WTC11 (cell line): ENCODE data around the gene GGCT. TPM values are rescaled to one million over a fixed set of nuclear protein-coding genes. Genes with fewer than 3 reads are reported as not detected.

ENCODE experiments used
- ATAC-seq: fragments of 200-7000 bp; cut with Tn5 transposase; 2 replicates; pipeline ENCODE4 v1.10.0; 2021; ENCODE audit warnings: mild to moderate bottlenecking, moderate library complexity
- Bru-seq: library from RNA; stranded (reverse); fragments of 400-500 nt; gene quantifications from one replicate; lab custom pipeline; 2021; lab: Mats Ljungman, UMichigan
- CTCF ChIA-PET: fragments of 300-600 bp; sonication (Branson Sonifier 250); formaldehyde crosslinking; loops from one replicate; lab custom pipeline; 2021; ENCODE audit warnings: antibody characterized with exemption; lab: Charles Lee
- POLR2A ChIA-PET: fragments of 350-600 bp; sonication (Branson Sonifier 250); formaldehyde crosslinking; loops from one replicate; lab custom pipeline; 2021; ENCODE audit warnings: antibody characterized with exemption; lab: Charles Lee
- DNase-seq: peaks from one replicate; pipeline ENCODE4 v3.0.0; 2021; ENCODE audit warnings: low spot score
- H3K27ac Mint-ChIP-seq: 2 replicates; pipeline ENCODE4 v1.8.0; 2021; ENCODE audit warnings: mixed read lengths
- H3K27me3 Mint-ChIP-seq: 2 replicates; pipeline ENCODE4 v1.8.0; 2021; ENCODE audit warnings: low read depth, mild to moderate bottlenecking, moderate library complexity, mixed read lengths
- H3K36me3 Mint-ChIP-seq: 2 replicates; pipeline ENCODE4 v1.8.0; 2021; ENCODE audit warnings: mixed read lengths
- H3K4me1 Mint-ChIP-seq: 2 replicates; pipeline ENCODE4 v1.8.0; 2022; ENCODE audit warnings: mixed read lengths
- H3K4me3 Mint-ChIP-seq: 2 replicates; pipeline ENCODE4 v1.8.0; 2021; ENCODE audit warnings: mild to moderate bottlenecking, moderate library complexity, mixed read lengths
- H3K9me3 Mint-ChIP-seq: 2 replicates; pipeline ENCODE4 v1.8.0; 2021; ENCODE audit warnings: mixed read lengths
- ARID4B ChIP-seq: sonication (generic); formaldehyde crosslinking; IDR thresholded peaks from 2 replicates; pipeline ENCODE4 v1.8.0; 2023; ENCODE audit warnings: missing genetic modification reagents, mild to moderate bottlenecking, borderline replicate concordance
- ATF1 ChIP-seq: sonication (generic); formaldehyde crosslinking; IDR thresholded peaks from 2 replicates; pipeline ENCODE4 v1.8.1; 2023; ENCODE audit warnings: mild to moderate bottlenecking, moderate library complexity, missing genetic modification reagents
- ATF3 ChIP-seq: sonication (generic); formaldehyde crosslinking; conservative IDR thresholded peaks from 2 replicates; pipeline ENCODE4 v1.8.1; 2022; ENCODE audit warnings: mild to moderate bottlenecking, missing genetic modification reagents
- CBFB ChIP-seq: sonication (generic); formaldehyde crosslinking; IDR thresholded peaks from 2 replicates; pipeline ENCODE4 v1.8.1; 2022; ENCODE audit warnings: mild to moderate bottlenecking, low read depth, missing genetic modification reagents
- CREB1 ChIP-seq: sonication (generic); formaldehyde crosslinking; IDR thresholded peaks from 2 replicates; pipeline ENCODE4 v1.8.0; 2023; ENCODE audit warnings: mild to moderate bottlenecking, missing genetic modification reagents
- EMX1 ChIP-seq: fragments of 250-450 bp; sonication (Bioruptor Pico); IDR thresholded peaks from 2 replicates; pipeline ENCODE4 v1.8.0; 2021; ENCODE audit warnings: mild to moderate bottlenecking
- GABPB1 ChIP-seq: sonication (generic); formaldehyde crosslinking; IDR thresholded peaks from 2 replicates; pipeline ENCODE4 v1.8.1; 2023; ENCODE audit warnings: mild to moderate bottlenecking, missing genetic modification reagents
- JAZF1 ChIP-seq: fragments of 250-450 bp; sonication (Bioruptor Pico); IDR thresholded peaks from 2 replicates; pipeline ENCODE4 v1.9.0; 2021; ENCODE audit warnings: moderate library complexity, mild to moderate bottlenecking, inconsistent platforms
- JUN ChIP-seq: sonication (generic); formaldehyde crosslinking; IDR thresholded peaks from 2 replicates; pipeline ENCODE4 v1.8.0; 2023; ENCODE audit warnings: mild to moderate bottlenecking, missing genetic modification reagents
- NFATC4 ChIP-seq: fragments of 250-450 bp; sonication (Bioruptor Pico); IDR thresholded peaks from 2 replicates; pipeline ENCODE4 v1.9.0; 2021; ENCODE audit warnings: mild to moderate bottlenecking
- NFE2L1 ChIP-seq: sonication (generic); formaldehyde crosslinking; IDR thresholded peaks from 2 replicates; pipeline ENCODE4 v1.8.1; 2023; ENCODE audit warnings: missing genetic modification reagents
- PREB ChIP-seq: sonication (generic); formaldehyde crosslinking; IDR thresholded peaks from 2 replicates; pipeline ENCODE4 v1.8.1; 2022; ENCODE audit warnings: mild to moderate bottlenecking, missing genetic modification reagents, moderate library complexity, borderline replicate concordance
- PRRX2 ChIP-seq: fragments of 250-450 bp; sonication (Bioruptor Pico); IDR thresholded peaks from 2 replicates; pipeline ENCODE4 v1.8.0; 2021; ENCODE audit warnings: mild to moderate bottlenecking
- RORB ChIP-seq: fragments of 250-450 bp; sonication (Bioruptor Pico); IDR thresholded peaks from 2 replicates; pipeline ENCODE4 v1.9.0; 2021; ENCODE audit warnings: mild to moderate bottlenecking
- SMAD4 ChIP-seq: sonication (generic); formaldehyde crosslinking; IDR thresholded peaks from 2 replicates; pipeline ENCODE4 v1.8.0; 2022; ENCODE audit warnings: mild to moderate bottlenecking, missing genetic modification reagents
- ZNF219 ChIP-seq: sonication (generic); formaldehyde crosslinking; IDR thresholded peaks from 2 replicates; pipeline ENCODE4 v1.8.0; 2023; ENCODE audit warnings: missing genetic modification reagents, mild to moderate bottlenecking, borderline replicate concordance
- ZNF425 ChIP-seq: fragments of 250-450 bp; sonication (Bioruptor Pico); conservative IDR thresholded peaks from 2 replicates; pipeline ENCODE4 v1.9.0; 2021; ENCODE audit warnings: mild to moderate bottlenecking
- ZNF512 ChIP-seq: sonication (generic); formaldehyde crosslinking; IDR thresholded peaks from 2 replicates; pipeline ENCODE4 v1.8.1; 2022; ENCODE audit warnings: missing genetic modification reagents, borderline replicate concordance
- ZSCAN18 ChIP-seq: fragments of 250-450 bp; sonication (Bioruptor Pico); IDR thresholded peaks from 2 replicates; pipeline ENCODE4 v2.1.2; 2022; ENCODE audit warnings: mild to moderate bottlenecking, moderate library complexity
- long read RNA-seq, 3 experiments: library from RNA in 1 of 3; library from capped mRNA in 1 of 3; library from polyadenylated mRNA in 1 of 3; unstranded in 2 of 3; stranded (forward) in 1 of 3; transcript quantifications; one replicate each; pipeline ENCODE4 v2.0.0, GENCODE V29; 2021
- total RNA-seq: library from RNA; stranded (reverse); gene quantifications from 3 replicates; pipeline ENCODE4 v1.2.3, GENCODE V29; 2021

GGCT gene
- 95.4 to 106 TPM (median 101 TPM) in 3 replicates for total RNA-seq
- percentile 97 among the genes with signal in this experiment for Bru-seq, nascent RNA
- long read RNA-seq, experiment 1, transcript GGCT-202 (4 exons, 1,173 nt): major isoform, 114 of 196 reads
- long read RNA-seq, experiment 1, transcript GGCT-207 (3 exons, 1,012 nt): minor isoform, 56 of 196 reads
- long read RNA-seq, experiment 1, transcript GGCT-208 (4 exons, 784 nt): minor isoform, 7 of 196 reads
- long read RNA-seq, experiment 1, partial matches to known transcripts: 7 of 196 reads
- long read RNA-seq, experiment 1, other reads (novel, unspliced or antisense): 9 of 196 reads
- long read RNA-seq, experiment 2, transcript GGCT-207 (3 exons, 1,012 nt): minor isoform, 69 of 212 reads
- long read RNA-seq, experiment 2, transcript GGCT-202 (4 exons, 1,173 nt): major isoform, 115 of 212 reads
- long read RNA-seq, experiment 2, partial matches to known transcripts: 1 of 212 reads
- long read RNA-seq, experiment 2, other reads (novel, unspliced or antisense): 23 of 212 reads
- long read RNA-seq, experiment 3, transcript GGCT-208 (4 exons, 784 nt): minor isoform, 5 of 289 reads
- long read RNA-seq, experiment 3, transcript GGCT-207 (3 exons, 1,012 nt): minor isoform, 127 of 289 reads
- long read RNA-seq, experiment 3, transcript GGCT-202 (4 exons, 1,173 nt): major isoform, 136 of 289 reads
- long read RNA-seq, experiment 3, partial matches to known transcripts: 2 of 289 reads
- long read RNA-seq, experiment 3, other reads (novel, unspliced or antisense): 9 of 289 reads

GRCh38 chr7:30504301-30505173 lies at the start of gene GGCT:
Gene GGCT, minus strand, starts transcription at chr7:30504829. Its CDS starts 120 bp downstream, at chr7:30504709.
- ChIA-PET POLR2A (interaction anchor here (0.6 kb wide), 1 partner anchor 480 kb away, joined by 3 read pairs; no protein-coding TSS in a partner anchor), CTCF (interaction anchor here (1.1 kb wide), 1 partner anchor 59 kb away, joined by 3 read pairs; no protein-coding TSS in a partner anchor)
- H3K36me3 Mint-ChIP-seq: peaks cover 26% of the 10 kb centered on the region
- TF ChIP-seq GABPB1 (CRISPR knock-in tag) (peak; percentile 45; the same call in 1 of the 2 replicates), RORB (CRISPR knock-in tag) (no peak), JUN (no peak), EMX1 (CRISPR knock-in tag) (no peak), ZNF512 (CRISPR knock-in tag) (no peak), CREB1 (CRISPR knock-in tag) (no peak), ATF1 (CRISPR knock-in tag) (0 out of 2 replicates have a peak, but pooled peaks have one; percentile 70), CBFB (no peak), NFE2L1 (CRISPR knock-in tag) (peak; percentile 88), SMAD4 (CRISPR knock-in tag) (0 out of 2 replicates have a peak, but pooled peaks have one; percentile 8), ZNF425 (CRISPR knock-in tag) (no peak), ZSCAN18 (no peak), ATF3 (no peak), ARID4B (CRISPR knock-in tag) (peak; percentile 12; the same call in 1 of the 2 replicates), NFATC4 (CRISPR knock-in tag) (no peak), PRRX2 (CRISPR knock-in tag) (no peak), PREB (CRISPR knock-in tag) (peak; percentile 83; the same call in 1 of the 2 replicates), ZNF219 (CRISPR knock-in tag) (0 out of 2 replicates have a peak, but pooled peaks have one; percentile 11), JAZF1 (CRISPR knock-in tag) (no peak)

More at GRCh38 chr7:30504301-30505173, at the start of gene GGCT:
- peaks cover 21% of the 10 kb centered on the region for H3K27me3 Mint-ChIP-seq
- H3K27ac Mint-ChIP-seq: peak within 1 kb of the TSS; percentile 83
- ATAC-seq (peak; percentile 99), DNase-seq (peak; percentile 97)
- peak within 1 kb of the TSS; percentile 85 for H3K4me3 Mint-ChIP-seq
- peaks cover 28% of the 10 kb centered on the region for H3K4me1 Mint-ChIP-seq
- H3K9me3 Mint-ChIP-seq: peaks cover 21% of the 10 kb centered on the region
